A673 (cell line): ENCODE measurements around the gene FBLN2.

ENCODE experiments used
- EZH2 ChIP-seq: fragments of 200-600 bp; sonication (generic); IDR thresholded peaks from 2 replicates; pipeline ENCODE4 v1.6.1; 2017; ENCODE audit warnings: borderline replicate concordance, low read depth, mild to moderate bottlenecking, mixed read lengths, antibody characterized with exemption, low read length; ENCODE audit not compliant: poor library complexity, severe bottlenecking
- TF ChIP-seq, protein P1 (sequence below): fragments of 300-800, 200-600 bp; sonication (generic); conservative IDR thresholded peaks from 2 replicates; pipeline ENCODE4 v1.5.1; 2017; ENCODE audit warnings: low read depth, mild to moderate bottlenecking, antibody characterized with exemption, low read length, moderate library complexity, mixed read lengths

DNA sequence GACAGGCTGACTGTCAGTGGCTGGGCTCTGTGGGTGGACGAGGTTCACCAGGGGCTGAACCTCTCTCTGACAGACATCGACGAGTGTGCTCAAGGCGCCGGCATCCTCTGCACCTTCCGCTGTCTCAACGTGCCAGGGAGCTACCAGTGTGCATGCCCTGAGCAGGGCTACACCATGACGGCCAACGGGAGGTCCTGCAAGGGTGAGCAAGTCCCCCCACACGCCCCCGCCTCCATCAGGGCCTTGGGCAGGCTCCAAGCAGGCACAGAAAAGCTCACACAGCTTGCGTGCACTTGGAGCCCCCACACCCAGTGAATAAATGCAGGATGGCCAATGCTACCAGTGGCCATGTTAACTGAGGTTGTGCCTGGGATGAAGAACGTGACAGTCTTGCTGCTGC is 82.3 kb downstream of the FBLN2 start:
- TF ChIP-seq, protein P1, sequence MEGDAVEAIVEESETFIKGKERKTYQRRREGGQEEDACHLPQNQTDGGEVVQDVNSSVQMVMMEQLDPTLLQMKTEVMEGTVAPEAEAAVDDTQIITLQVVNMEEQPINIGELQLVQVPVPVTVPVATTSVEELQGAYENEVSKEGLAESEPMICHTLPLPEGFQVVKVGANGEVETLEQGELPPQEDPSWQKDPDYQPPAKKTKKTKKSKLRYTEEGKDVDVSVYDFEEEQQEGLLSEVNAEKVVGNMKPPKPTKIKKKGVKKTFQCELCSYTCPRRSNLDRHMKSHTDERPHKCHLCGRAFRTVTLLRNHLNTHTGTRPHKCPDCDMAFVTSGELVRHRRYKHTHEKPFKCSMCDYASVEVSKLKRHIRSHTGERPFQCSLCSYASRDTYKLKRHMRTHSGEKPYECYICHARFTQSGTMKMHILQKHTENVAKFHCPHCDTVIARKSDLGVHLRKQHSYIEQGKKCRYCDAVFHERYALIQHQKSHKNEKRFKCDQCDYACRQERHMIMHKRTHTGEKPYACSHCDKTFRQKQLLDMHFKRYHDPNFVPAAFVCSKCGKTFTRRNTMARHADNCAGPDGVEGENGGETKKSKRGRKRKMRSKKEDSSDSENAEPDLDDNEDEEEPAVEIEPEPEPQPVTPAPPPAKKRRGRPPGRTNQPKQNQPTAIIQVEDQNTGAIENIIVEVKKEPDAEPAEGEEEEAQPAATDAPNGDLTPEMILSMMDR = no peak
- TF ChIP-seq EZH2 = no peak
